Fibroblast of villous mesenchyme (primary cell): Measurements from ENCODE around the gene PHF21B. TPM values are rescaled to one million over a fixed set of nuclear protein-coding genes. Genes with fewer than 3 reads are reported as not detected.

Experiments
- DNase-seq: peaks from one replicate; pipeline ENCODE4 v3.0.0-alpha.2; 2010; ENCODE audit warnings: low read depth
- H3K4me3 ChIP-seq: 2 replicates; pipeline ENCODE4 v1.5.1; 2011; ENCODE audit warnings: low read depth, mild to moderate bottlenecking, low read length
- CTCF ChIP-seq: IDR thresholded peaks from 2 replicates; pipeline ENCODE4 v1.5.1; 2012; ENCODE audit warnings: low read depth, mild to moderate bottlenecking, low read length; ENCODE audit not compliant: insufficient read depth
- total RNA-seq: library from RNA; depleted of rRNA; stranded (reverse); fragments of >200 nt; gene quantifications from 2 replicates; pipeline ENCODE4 v1.2.3, GENCODE V29; 2012

Gene PHF21B
- total RNA-seq, 1 donor: not detected

- TF ChIP-seq CTCF: no peak
- H3K4me3 ChIP-seq: no peak overlapping the region
- DNase-seq: no peak
These were observed 80.3 kb downstream of the PHF21B start for GRCh38 chr22:44929359-44930015.

GRCh38 chr22:44928711-44929358 lies 81.0 kb downstream of the PHF21B start:
- TF ChIP-seq CTCF: no peak
- DNase-seq: no peak
- H3K4me3 ChIP-seq: no peak overlapping the region

GRCh38 chr22:44928136-44928463 lies 81.7 kb downstream of the PHF21B start:
- TF ChIP-seq CTCF: no peak
- DNase-seq: no peak
- no peak overlapping the region for H3K4me3 ChIP-seq

GRCh38 chr22:44927463-44928135 lies 82.2 kb downstream of the PHF21B start:
- no peak overlapping the region for H3K4me3 ChIP-seq
- TF ChIP-seq CTCF: no peak
- no peak for DNase-seq

GRCh38 chr22:44926491-44927415 lies 83.1 kb downstream of the PHF21B start:
- H3K4me3 ChIP-seq: no peak overlapping the region
- TF ChIP-seq CTCF: no peak
- DNase-seq: no peak

- no peak for DNase-seq
These were observed 83.7 kb downstream of the PHF21B start for GRCh38 chr22:44926124-44926475.

More at GRCh38 chr22:44926124-44926475, 83.7 kb downstream of the PHF21B start:
- H3K4me3 ChIP-seq: no peak overlapping the region
- no peak for TF ChIP-seq CTCF
